GM18951 (cell line): Measurements from ENCODE around the gene XRCC5.
"Not testable (repeated sequence)": the region's sequence is repeated elsewhere in the genome, so short reads cannot be mapped to it uniquely, and the experiment has no call there.

Source experiments
- POLR2A ChIP-seq: IDR thresholded peaks from 4 replicates; pipeline ENCODE4 v1.6.1; 2011; ENCODE audit warnings: mild to moderate bottlenecking; ENCODE audit not compliant: insufficient read length, insufficient read depth; ENCODE audit errors: extremely low read depth
- in situ Hi-C: fragments of 300-500 bp; cut with MboI; formaldehyde crosslinking; loops from one replicate; pipeline ENCODE4 v1.12.0; 2022; ENCODE audit warnings: low sequenced_read_pairs, mixed read lengths, inconsistent platforms; ENCODE audit not compliant: unreplicated experiment

The XRCC5 gene

GRCh38 chr2:216192931-216193330, 83.8 kb downstream of the XRCC5 start:
- in situ Hi-C loops = no loop called here

GRCh38 chr2:216194013-216194412, 84.9 kb downstream of the XRCC5 start:
- no peak for TF ChIP-seq POLR2A
- in situ Hi-C loops = no loop called here

More at GRCh38 chr2:216192931-216193330, 83.8 kb downstream of the XRCC5 start:
- no peak for TF ChIP-seq POLR2A

GRCh38 chr2:216194561-216194960, 85.4 kb downstream of the XRCC5 start:
- no peak for TF ChIP-seq POLR2A
- in situ Hi-C loops = no loop called here

GRCh38 chr2:216195565-216196029, 86.4 kb downstream of the XRCC5 start:
- TF ChIP-seq POLR2A = no peak
- in situ Hi-C loops = no loop called here

- TF ChIP-seq POLR2A = no peak
- in situ Hi-C loops = no loop called here
Measured at GRCh38 chr2:216201692-216202306, 92.7 kb downstream of the XRCC5 start.

GRCh38 chr2:216202626-216203250, 93.6 kb downstream of the XRCC5 start:
- TF ChIP-seq POLR2A = no peak
- in situ Hi-C loops = no loop called here

GRCh38 chr2:216205486-216205885, 96.3 kb downstream of the XRCC5 start:
- in situ Hi-C loops = no loop called here
- TF ChIP-seq POLR2A = no peak

- TF ChIP-seq POLR2A = no peak
- in situ Hi-C loops = no loop called here
Measured at GRCh38 chr2:216206041-216206703, 97.0 kb downstream of the XRCC5 start.

- in situ Hi-C loops = no loop called here
Measured at GRCh38 chr2:216206821-216207220, 97.7 kb downstream of the XRCC5 start.

GRCh38 chr2:216208661-216209060, 99.5 kb downstream of the XRCC5 start:
- in situ Hi-C loops = not testable (repeated sequence)

More at GRCh38 chr2:216206821-216207220, 97.7 kb downstream of the XRCC5 start:
- no peak for TF ChIP-seq POLR2A

- no peak for TF ChIP-seq POLR2A
Measured at GRCh38 chr2:216210701-216211540, 101.8 kb downstream of the XRCC5 start.

GRCh38 chr2:216211614-216212145, 102.5 kb downstream of the XRCC5 start:
- in situ Hi-C loops = loop anchor here (10.0 kb wide), 1 partner anchor 193 kb away; no protein-coding TSS in a partner anchor
- no peak for TF ChIP-seq POLR2A

More at GRCh38 chr2:216210701-216211540, 101.8 kb downstream of the XRCC5 start:
- in situ Hi-C loops = loop anchor here (10.0 kb wide), 1 partner anchor 194 kb away; no protein-coding TSS in a partner anchor
